SKM-1 treated with dmso at 0.1 percent for 144 hours (cell line): ENCODE results near the gene RESP18.
"Not testable (repeated sequence)": the region's sequence is repeated elsewhere in the genome, so short reads cannot be mapped to it uniquely, and the experiment has no call there.

Source experiments
- DNase-seq: peaks from one replicate; lab custom pipeline; 2025; ENCODE audit not compliant: unreplicated experiment; lab: John Stamatoyannopoulos, UW

The RESP18 gene

DNA sequence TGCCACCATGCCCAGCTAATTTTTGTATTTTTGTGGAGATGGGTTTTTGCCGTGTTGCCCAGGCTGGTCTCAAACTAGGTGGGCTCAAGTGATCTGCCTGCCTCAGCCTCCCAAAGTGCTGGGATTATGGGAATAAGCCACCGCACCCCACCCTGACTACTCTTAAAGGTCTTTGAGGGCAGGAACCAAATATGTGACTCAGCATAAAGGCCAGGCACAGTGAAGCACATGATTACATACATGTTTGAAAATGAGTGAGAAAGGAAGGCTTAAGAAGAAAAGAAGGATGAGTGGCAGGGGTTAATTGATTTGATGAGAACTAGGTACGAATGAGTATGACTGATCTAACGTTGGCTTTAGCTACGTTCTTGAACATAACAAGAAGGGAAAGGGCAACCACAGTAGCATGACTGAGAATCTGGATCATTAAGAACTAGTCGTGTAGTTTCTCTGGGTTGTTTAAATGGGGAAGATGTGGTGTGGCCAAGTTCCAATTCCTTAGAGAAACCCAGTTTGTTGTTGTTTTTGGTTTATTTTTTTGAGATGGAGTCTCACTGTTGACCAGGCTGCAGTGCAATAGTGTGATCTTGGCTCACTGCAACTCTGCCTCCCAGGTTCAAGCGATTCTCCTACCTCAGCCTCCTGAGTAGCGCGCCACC lies 6.8 kb downstream of the RESP18 start:
- DNase-seq: no peak

DNA sequence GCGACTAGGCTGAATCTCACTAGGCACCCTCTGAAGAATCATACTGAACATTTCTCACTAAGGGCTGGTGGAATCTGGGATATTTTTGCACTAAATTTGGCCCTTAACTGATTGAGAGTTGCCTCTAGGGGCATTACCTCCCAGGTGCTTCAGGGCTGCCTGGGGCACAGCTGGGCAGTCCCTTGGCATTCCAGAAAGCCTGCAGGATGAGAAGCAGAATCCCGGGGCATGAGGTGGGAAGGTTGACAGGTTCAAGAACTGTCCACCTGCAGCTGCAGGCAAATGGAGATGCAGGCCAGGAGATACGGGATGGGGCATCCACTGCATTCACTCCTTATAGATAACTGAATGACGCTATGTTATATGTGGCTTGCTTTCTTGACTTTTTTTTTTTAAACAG lies 7.4 kb downstream of the RESP18 start:
- no peak for DNase-seq

DNA sequence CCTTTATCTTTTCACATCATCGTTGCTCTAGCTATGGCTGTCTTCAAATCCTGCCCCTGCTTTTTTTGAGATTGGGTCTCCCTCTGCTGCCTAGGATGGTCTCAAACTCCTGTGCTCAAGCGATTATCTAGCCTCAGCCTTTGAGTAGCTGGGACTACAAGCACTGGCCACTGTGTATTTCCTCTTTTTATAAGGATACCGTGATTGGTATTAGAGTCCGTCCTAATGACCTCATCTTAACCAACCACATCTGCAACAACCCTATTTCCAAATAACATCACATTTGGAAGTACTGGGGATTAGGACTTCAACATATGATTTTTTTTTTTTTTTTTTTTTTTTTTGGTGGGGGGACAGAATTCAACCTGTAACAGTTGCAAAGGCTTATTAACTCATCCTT lies 9.1 kb downstream of the RESP18 start:
- DNase-seq: no peak

DNA sequence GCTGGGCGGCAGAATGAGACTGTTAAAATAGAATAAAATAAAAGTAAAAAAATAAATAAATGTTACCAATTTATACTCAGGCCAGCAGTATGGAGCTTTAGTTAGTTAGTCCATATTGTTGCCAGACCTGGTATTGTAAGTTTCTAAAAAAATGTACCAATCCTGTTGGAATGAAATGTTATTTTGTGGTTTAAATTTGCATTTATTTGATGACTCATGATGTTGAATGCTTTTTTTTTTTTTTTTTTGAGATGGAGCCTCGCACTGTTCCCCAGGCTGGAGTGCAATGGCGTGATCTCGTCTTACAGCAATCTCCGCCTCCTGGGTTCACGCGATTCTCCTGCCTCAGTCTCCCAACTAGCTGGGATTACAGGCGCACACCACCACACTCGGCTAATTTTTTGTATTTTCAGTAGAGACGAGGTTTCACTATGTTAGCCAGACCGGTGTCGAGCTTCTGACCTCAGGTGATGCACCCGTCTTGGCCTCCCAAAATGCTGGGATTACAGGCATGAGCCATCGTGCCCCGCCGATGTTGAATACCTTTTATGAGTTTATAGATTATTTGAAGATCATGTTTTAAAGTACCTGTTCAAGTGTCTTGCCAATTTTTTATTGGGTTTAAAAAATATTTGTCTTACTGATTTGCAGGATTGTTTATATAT lies 17.6 kb downstream of the RESP18 start:
- DNase-seq: no peak

DNA sequence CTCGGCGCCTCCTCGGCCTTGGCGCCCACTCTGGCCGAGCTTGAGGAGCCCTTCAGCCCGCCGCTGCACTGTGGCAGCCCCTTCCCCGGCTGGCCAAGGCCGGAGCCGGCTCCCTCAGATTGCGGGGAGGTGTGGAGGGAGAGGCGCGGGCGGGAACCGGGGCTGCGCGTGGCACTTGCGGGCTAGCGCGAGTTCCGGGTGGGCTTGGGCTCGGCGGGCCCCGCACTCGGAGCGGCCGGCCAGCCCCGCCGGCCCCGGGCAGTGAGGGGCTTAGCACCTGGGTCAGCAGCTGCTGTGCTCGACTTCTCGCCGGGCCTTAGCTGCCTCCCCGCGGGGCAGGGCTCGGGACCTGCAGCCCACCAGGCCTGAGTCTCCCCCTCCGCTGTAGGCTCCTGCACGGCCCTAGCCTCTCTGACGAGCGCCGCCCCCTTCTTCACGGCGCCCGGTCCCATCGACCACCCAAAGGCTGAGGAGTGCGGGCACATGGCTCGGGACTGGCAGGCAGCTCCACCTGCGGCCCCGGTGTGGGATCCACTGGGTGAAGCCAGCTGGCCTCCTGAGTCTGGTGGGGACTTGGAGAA lies 19.8 kb downstream of the RESP18 start:
- DNase-seq: not testable (repeated sequence)

DNA sequence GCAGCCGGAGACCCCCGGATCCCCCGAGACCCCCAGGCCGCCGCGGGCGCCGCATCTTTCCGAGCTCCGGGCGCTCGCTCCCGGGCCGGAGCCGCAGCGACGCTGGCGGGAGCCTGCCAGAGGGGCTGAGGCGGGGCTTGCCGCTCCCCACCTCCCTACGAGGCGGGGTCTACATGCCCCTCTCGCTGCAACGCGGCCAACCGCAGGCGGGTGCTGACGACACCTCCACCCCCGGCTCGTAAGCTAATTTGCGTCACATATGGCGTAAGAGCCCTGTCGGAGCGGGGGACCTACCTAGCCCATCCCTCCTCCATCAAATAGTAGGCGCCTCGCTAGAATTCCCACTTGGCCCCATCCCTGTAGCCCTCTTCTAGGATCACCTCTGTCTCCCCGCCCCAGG lies 23.3 kb downstream of the RESP18 start, which contains the start of gene PTPRN:
Gene PTPRN, minus strand, starts transcription at position 124 of the 400 bp plus-strand sequence. Its CDS starts 69 bp downstream, at position 55.
- no peak for DNase-seq

DNA sequence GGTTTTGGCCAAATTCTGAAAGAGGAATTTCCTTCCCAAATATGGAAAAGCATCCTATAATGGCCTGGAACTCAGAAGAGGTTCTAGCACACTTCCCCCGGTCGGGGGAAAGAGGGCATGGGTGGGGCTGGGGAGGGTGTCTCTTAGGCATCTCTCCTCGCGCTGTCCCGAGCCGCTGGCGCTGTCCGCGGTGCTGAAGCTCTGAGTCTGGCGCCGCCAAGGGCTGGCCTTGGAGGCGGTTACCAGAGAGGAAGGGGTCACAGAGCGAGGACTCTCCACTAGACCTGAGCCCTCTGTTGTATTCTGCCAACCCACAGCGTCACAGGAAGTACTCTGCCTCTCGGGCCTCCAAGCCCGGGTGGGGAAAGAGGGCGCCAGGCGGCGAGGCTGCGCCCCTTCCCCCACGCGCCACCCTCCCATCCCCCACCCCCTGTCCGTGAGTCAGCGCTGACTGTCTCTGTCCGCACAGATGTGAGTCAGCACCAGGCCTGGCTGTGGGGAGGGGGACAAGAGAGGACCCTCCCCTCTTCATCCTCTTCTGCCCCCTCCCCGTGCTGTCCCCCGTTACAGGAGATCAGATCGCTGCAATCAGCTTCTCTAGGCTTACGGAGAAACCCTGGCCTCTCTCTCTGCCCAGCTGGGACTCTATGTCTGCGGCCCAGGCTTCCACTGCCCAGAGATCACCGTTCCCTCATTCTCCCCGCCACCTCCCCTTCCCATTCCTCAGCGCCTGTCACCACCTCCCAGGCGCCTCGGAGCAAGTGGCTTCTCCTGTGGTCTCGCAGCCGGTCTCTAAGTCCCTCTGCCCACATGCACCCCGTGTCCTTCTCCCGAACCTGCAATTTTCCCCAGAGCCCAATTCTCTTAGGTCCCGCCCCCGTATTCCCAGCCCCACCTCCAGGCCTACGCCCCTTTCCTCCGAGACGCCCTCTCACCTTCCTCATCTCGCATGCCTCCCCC lies 24.1 kb downstream of the RESP18 start:
- no peak for DNase-seq

DNA sequence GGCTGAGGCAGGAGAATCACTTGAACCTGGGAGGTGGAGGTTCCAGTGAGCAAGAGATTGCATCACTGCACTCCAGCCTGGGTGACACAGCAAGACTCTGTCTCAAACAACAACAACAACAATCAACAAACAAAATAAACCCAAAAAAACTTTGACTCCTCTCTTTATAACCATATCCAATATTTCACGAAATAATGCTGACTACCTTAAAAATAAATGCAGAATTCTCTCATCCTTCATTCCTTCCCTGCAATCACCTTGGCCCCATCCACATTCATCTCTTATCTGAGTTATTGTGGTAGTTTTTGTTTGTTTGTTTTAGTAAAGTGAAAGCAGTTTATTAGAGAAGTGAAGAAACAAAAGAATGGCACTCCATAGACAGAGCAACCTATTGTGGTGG lies 26.5 kb downstream of the RESP18 start:
- no peak for DNase-seq

DNA sequence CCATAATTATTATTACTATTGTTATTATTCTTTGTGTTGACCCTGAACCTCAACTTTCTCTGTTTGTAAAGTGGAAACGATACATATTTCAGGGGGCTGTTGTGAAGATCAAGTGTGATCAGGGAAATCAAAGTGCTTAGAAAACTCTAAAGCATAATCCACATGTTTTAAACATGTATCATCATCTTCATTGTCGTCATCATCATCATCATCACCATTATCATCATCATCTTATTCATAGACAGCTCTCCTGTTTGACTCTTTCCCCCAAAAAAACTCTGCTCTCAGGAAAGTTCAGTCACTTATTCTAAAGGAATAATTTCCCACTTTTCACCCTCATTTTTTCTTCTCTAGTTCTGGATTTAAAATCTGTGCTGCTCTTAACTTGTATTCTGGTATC lies 28.3 kb downstream of the RESP18 start:
- DNase-seq: no peak

DNA sequence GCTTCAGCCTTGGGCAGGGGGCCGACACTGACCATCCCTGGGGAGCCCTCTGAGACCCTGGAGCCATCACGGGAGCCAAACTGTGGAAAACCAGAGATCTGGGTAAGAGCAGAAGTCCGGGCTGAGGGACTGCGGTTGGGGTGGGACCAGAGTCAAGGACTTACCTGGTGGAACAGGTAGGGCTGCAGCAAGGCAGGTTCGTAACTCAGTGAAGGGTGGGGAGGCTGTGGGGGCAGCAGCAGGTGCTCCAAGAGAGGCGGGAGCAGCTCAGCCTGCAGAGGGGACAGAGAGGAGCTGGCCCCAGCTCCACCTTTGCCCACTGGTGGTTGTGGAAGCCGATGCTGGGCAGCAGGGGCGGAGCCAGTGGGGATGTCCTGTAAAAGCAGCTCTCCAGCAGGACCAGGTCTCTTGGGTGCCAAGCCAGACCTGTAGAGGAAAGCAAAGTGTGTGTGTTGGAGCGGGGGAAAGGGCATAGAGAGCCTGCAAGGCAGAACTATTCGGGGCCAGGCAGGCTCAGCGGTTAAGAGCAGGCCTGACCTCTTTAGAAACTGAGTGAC lies 30.1 kb downstream of the RESP18 start:
- DNase-seq: no peak

DNA sequence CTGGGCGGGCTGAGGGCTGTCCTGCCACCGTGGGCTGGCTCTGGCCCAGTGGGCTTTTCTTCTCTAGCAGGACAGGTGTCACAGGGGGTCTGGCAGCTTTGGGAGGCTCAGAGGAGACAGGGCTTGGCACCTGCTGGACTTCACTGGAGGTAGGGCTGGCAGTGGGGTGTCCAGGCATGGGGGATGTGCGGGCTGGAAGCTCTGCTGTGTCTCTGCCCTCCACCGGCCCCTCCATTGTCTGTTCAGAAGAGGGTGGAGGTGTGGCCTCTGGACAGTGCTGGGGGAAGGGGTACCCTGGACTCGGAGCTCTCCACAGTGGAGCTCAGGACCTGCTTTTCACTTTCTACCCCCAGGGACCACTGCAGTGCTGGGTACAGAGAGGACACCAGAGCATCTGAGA lies 32.5 kb downstream of the RESP18 start:
- no peak for DNase-seq

DNA sequence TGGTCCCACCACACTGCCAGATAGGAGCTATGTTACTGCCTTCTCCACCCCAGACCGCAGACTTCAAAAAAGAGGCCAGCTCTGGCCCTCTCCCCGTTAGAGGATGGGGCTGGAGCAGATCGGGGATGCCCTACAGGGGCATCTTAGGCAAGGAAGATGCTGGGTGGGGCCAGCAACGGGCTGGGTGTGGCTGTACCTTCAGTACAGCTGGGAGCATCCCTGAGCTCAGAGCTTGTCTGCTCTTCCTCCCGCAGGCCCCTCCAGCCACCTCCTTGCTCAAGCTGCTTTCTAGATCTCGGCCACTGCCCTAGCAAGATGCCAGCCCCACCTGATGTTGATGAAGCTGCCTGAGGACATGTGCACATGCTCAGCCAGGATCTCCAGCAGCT lies 33.2 kb downstream of the RESP18 start:
- DNase-seq: no peak

DNA sequence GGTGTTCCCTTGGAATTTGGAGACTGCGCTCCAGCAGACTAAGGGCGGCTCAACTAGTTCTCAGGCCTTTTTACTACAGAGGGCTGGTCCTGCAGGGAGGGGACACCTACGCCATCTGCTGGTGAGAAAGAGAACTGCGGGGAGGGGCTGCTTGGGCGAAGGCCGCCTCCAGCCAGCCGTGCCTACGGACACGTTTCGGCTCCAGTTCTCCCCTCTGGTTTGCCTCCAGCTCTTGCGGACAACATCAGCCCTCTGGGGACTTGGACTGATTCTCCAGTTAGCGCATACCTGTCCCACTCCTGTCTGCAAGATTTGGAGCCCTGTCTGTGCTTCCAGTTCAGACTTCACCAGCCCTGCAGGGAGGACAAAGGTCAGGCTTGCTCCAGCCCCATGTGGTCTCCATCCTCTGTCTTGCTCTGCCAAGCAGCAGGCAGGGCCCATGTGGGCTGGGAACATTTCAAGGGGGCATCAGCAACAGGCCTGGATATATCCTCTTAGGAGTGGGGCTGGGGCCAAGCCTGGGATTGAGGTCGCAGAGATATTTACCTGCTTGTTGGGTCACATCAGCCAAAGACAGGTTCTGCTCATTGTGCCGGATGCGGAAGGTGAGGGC lies 33.7 kb downstream of the RESP18 start:
- peak; percentile 62 for DNase-seq

DNA sequence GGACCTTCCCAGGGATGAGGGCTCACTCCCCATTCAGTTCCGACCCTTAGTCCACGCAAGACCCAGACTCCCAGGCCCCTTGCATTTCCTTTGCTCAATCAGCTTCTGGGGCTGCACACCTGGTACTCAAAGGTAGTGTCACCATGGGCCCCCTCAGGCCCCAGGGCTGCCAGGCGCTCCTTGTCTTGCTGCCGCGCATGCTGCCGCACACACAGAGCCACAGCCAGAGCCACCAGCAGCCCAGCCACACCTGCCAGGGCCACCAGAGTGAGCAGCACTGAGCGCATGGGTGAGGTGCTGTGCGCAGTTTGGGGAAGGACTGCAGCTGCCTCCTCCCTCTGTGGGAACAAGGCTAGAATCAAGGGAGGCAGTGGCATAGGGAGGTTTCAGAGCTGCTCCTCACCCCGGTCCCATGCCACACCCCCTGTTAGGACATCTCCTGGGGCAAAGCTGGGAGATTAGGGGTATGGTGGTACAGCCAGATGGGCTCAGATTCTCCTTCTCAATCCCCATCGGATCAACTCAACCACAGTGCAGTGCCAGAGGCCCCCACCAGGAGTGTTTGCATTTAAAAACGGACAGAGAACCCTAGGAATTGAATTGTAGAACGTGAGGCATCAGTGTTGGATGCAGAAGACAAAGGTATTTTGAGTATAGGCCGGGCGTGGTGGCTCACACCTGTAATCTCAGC lies 34.6 kb downstream of the RESP18 start:
- DNase-seq: no peak

DNA sequence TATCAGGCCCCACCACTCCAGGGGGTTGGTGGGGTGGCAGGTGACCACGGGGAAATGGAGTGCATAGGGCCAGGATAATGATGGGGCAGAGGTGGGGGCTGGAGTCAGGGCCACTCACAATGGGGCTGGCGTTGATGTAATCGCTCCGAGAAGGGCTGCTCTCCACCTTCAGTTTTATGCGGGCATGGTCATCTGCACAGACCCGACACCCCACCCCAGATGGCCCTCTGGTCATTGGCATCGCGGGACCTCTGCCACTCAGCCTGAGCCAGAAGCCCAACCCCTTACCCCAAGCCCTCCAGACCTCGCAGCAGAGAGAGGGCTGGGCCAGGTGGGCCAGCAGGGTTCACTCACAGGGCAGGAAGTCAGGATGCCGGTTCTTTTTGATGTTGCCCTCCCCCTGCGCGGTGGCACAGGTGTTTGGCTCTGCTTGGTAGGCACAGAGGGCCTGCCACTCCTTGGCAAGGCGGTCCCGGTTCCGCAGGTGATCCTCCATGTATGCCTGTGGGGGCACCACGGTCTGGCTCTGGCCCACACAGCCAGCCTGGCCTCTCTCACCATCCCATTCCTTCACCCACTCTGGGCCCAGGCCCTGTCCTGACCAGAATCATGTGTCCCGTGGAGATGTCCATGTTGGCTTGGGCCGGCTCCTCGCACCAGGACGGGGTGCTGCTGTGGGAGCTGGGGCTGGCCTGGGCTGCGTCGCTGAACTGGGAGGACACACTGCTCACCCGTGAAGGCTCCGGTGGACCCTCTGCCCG lies 35.7 kb downstream of the RESP18 start:
- no peak for DNase-seq

DNA sequence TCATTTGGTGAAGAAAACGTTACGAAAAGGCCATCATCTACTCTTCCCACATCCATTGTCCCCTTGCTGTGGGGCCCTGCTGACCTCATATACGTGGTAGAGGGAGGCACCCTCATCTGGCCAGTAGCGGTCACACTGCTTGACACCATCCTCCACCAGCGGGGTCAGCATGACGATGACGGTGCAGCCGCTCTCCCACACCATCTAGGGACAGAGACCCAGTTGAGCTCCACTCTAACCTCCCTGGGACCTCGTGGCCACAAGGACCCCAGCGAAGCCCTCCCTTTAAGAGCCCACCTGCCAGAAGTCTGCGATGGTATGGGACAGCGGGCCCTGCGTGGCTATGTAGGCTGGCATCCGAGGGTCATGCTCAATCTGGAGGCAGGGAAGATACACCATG lies 36.4 kb downstream of the RESP18 start:
- no peak for DNase-seq

DNA sequence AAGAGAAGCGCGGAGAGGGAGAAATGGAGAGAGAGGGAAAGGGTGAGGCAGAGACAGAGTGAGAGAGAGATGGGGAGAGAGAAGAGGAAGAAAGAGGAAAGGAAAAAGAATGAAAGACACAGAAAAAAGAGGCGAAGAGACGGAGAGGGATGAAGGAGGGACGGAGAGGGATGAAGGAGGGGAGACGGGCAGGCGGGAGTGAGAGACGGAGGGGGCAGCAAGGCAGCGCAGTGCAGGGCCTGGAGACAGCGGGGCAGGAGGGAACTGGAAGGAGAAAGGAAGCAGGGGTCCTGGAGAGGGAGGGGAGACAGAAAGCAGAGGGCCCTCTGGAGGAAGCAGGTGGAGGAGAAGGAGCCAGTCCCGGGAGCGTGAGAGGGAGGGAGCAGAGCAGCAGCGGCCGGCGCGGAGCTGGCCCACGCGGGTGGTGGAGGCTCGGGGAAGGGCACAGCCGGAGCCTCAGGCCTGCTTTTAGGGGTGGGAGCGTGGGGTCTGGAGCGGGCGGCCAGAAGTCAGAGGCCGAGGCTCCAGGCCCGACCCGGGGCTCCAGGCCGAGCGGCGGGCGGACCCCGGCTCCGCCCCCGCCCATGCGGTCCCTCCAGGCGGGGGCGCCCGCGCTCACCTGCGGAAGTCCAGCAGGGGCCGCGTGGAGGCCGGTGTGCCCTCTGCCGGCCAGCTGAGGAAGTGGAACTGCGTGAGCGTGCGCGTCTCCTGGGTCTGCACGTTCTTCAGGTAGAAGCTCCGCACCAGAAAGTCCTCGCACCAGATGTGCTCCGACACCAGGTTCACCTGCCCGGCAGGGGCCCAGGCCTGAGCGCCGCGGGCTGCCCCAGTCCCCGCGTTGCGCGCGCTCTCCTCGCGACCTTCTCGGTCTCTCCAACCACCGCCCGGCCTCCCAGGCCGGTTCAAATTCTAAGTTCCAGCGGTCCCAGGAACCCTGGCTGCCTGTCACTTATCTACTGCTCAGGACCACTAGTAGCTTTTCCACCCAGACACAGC lies 37.9 kb downstream of the RESP18 start:
- peak; percentile 69 for DNase-seq

DNA sequence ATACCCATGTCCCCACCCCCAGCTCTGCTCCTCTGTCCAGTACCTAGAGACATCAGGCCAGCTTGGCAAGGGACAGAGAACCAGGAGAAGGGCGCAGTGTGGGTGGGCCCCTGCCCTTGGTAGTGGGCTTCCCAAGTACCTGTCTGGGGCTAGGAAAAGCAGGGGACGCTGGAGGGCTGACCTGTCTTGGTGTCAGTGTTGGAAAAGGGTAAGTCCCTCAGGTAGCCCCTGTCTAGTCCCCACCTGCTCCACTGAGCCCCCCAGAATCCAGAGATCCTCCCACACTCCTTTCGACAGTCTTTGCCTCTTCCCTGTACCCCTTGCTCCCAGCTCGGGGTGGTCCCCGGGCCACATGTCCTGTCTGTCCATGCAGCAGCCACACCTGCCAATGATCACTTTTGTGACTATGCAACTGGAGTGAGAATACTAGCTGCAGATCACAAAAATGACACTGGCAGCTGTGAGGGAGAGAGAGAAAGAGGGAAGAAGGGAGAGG lies 38.8 kb downstream of the RESP18 start:
- no peak for DNase-seq
